Stimulated activated CD4-positive, alpha-beta T cell treated with anti-CD3 and anti-CD28 coated beads, Interleukin-12 subunit alpha, Interleukin-12 subunit beta, amount 100 ng/mL, for 4 hours (primary cell): Measurements from ENCODE around the gene C1GALT1C1L.
"Not testable (repeated sequence)": the region's sequence is repeated elsewhere in the genome, so short reads cannot be mapped to it uniquely, and the experiment has no call there.

Experiments
- DNase-seq: peaks from one replicate; pipeline ENCODE4 v3.0.0-alpha.2; 2020

Gene C1GALT1C1L

GRCh38 chr2:43648994-43649701 is 27.1 kb downstream of the C1GALT1C1L start:
- DNase-seq, result no peak

GRCh38 chr2:43643680-43644079 is 32.5 kb downstream of the C1GALT1C1L start:
- no peak for DNase-seq

- no peak for DNase-seq
Observed at GRCh38 chr2:43642363-43642762, 33.9 kb downstream of the C1GALT1C1L start.

GRCh38 chr2:43637030-43637803 is 39.0 kb downstream of the C1GALT1C1L start, which contains the start of gene PLEKHH2:
PLEKHH2 (plus strand) TSS chr2:43637260; CDS start chr2:43644674, 7,414 bp downstream.
- peak; percentile 89 for DNase-seq

- peak; percentile 3 for DNase-seq
Observed at GRCh38 chr2:43636621-43637020, 39.6 kb downstream of the C1GALT1C1L start.

- not testable (repeated sequence) for DNase-seq
Observed at GRCh38 chr2:43636153-43636552, 40.1 kb downstream of the C1GALT1C1L start.

- DNase-seq, result no peak
Observed at GRCh38 chr2:43634604-43635306, 41.5 kb downstream of the C1GALT1C1L start.

GRCh38 chr2:43631618-43632317 is 44.5 kb downstream of the C1GALT1C1L start:
- no peak for DNase-seq
